HepG2 (cell line): ENCODE data around the gene KDM2B. TPM values are rescaled to one million over a fixed set of nuclear protein-coding genes. Genes with fewer than 3 reads are reported as not detected.
A peak's percentile ranks its signal among the peaks of the same experiment; 100 is the strongest.

Source experiments
- CBFB ChIP-seq: sonication (generic); formaldehyde crosslinking; IDR thresholded peaks from 2 replicates; pipeline ENCODE4 v1.4.0; 2020; ENCODE audit warnings: missing genetic modification reagents
- CEBPB ChIP-seq: IDR thresholded peaks from 2 replicates; pipeline ENCODE4 v1.6.1; 2011; ENCODE audit warnings: low read depth, low read length, improper control_type of control experiment, borderline replicate concordance
- CREBL2 ChIP-seq: sonication (generic); formaldehyde crosslinking; IDR thresholded peaks from 2 replicates; pipeline ENCODE4 v1.8.1; 2023; ENCODE audit warnings: missing genetic modification reagents, mild to moderate bottlenecking, borderline replicate concordance
- DZIP1 ChIP-seq: sonication (generic); formaldehyde crosslinking; IDR thresholded peaks from 2 replicates; pipeline ENCODE4 v1.5.0; 2020; ENCODE audit warnings: mild to moderate bottlenecking, missing genetic modification reagents
- JDP2 ChIP-seq: sonication (generic); formaldehyde crosslinking; IDR thresholded peaks from 2 replicates; pipeline ENCODE4 v1.8.1; 2022; ENCODE audit warnings: missing genetic modification reagents, borderline replicate concordance
- KLF6 ChIP-seq: IDR thresholded peaks from 2 replicates; pipeline ENCODE4 v1.8.0; 2016; ENCODE audit warnings: missing biosample characterization, missing genetic modification reagents
- LBX2 ChIP-seq: sonication (generic); formaldehyde crosslinking; IDR thresholded peaks from 2 replicates; pipeline ENCODE4 v1.5.0; 2020; ENCODE audit warnings: missing genetic modification reagents, mild to moderate bottlenecking, borderline replicate concordance
- LCORL ChIP-seq, 2 experiments: fragments of 450-650 bp in 1 of 2; sonication (generic) in 1 of 2; formaldehyde crosslinking in 1 of 2; IDR thresholded peaks; 2 replicates each; pipeline versions ENCODE4 v1.5.0 to v1.6.1; 2017 to 2020; ENCODE audit warnings: antibody characterized with exemption in 1 of 2, missing genetic modification reagents in 1 of 2
- MAZ ChIP-seq, 2 experiments: sonication (generic) in 1 of 2; formaldehyde crosslinking in 1 of 2; IDR thresholded peaks; 2 replicates each; pipeline versions ENCODE4 v1.5.0 to v1.6.1; 2012 to 2020; ENCODE audit warnings: low read depth in 2 of 2, mild to moderate bottlenecking in 2 of 2, borderline replicate concordance in 1 of 2, improper control_type of control experiment in 1 of 2, low read length in 1 of 2, missing genetic modification reagents in 1 of 2, moderate library complexity in 1 of 2
- NRL ChIP-seq: sonication (generic); formaldehyde crosslinking; IDR thresholded peaks from 2 replicates; pipeline ENCODE4 v1.5.0; 2020; ENCODE audit warnings: missing genetic modification reagents, mild to moderate bottlenecking, moderate library complexity, borderline replicate concordance
- POLR2A ChIP-seq, 2 experiments: IDR thresholded peaks; 2 replicates each; pipeline ENCODE4 v1.6.1; 2011; ENCODE audit warnings: low read depth in 2 of 2, low read length in 2 of 2, mild to moderate bottlenecking in 1 of 2, moderate library complexity in 1 of 2; ENCODE audit not compliant: insufficient read depth in 1 of 2
- RORA ChIP-seq: sonication (generic); formaldehyde crosslinking; IDR thresholded peaks from 2 replicates; pipeline ENCODE4 v1.5.0; 2020; ENCODE audit warnings: mild to moderate bottlenecking, missing genetic modification reagents, moderate library complexity
- SP1 ChIP-seq, 2 experiments: fragments of 450-650 bp in 1 of 2; sonication (generic) in 1 of 2; formaldehyde crosslinking in 1 of 2; IDR thresholded peaks; 2 replicates each; pipeline versions ENCODE4 v1.4.0 to v1.6.1; 2016 to 2020; ENCODE audit warnings: missing genetic modification reagents in 1 of 2
- ZBTB10 ChIP-seq: sonication (generic); formaldehyde crosslinking; IDR thresholded peaks from 2 replicates; pipeline ENCODE4 v1.4.0; 2020; ENCODE audit warnings: missing genetic modification reagents, borderline replicate concordance
- ZFP90 ChIP-seq: sonication (generic); formaldehyde crosslinking; IDR thresholded peaks from 2 replicates; pipeline ENCODE4 v1.8.0; 2022; ENCODE audit warnings: missing genetic modification reagents, mild to moderate bottlenecking, inconsistent platforms, borderline replicate concordance
- ZNF12 ChIP-seq: sonication (generic); formaldehyde crosslinking; IDR thresholded peaks from 2 replicates; pipeline ENCODE4 v1.5.0; 2020; ENCODE audit warnings: missing genetic modification reagents
- ZNF207 ChIP-seq: fragments of 450-650 bp; IDR thresholded peaks from 2 replicates; pipeline ENCODE4 v1.6.1; 2016; ENCODE audit warnings: antibody characterized with exemption, borderline replicate concordance
- ZNF496 ChIP-seq: sonication (generic); formaldehyde crosslinking; IDR thresholded peaks from 2 replicates; pipeline ENCODE4 v1.8.1; 2023; ENCODE audit warnings: mild to moderate bottlenecking, moderate library complexity, missing genetic modification reagents; ENCODE audit not compliant: insufficient replicate concordance
- ZNF549 ChIP-seq: sonication (generic); formaldehyde crosslinking; IDR thresholded peaks from 2 replicates; pipeline ENCODE4 v1.5.0; 2020; ENCODE audit warnings: missing genetic modification reagents
- polyA plus RNA-seq, 8 experiments: library from polyadenylated mRNA; depleted of rRNA in 3 of 8; stranded (reverse) in 7 of 8; unstranded in 1 of 8; fragments of >200 nt; fragmentation: Illumina TruSeq in 4 of 8; extraction: Trizol in 4 of 8; gene quantifications; 2 replicates each; pipeline versions ENCODE4 v1.2.1 to v1.2.3, GENCODE V29; 2011 to 2016; ENCODE audit warnings: low read depth in 4 of 8, missing spikeins in 1 of 8, mixed read lengths in 1 of 8; ENCODE audit not compliant: insufficient read depth in 1 of 8
- total RNA-seq, 5 experiments: library from RNA; depleted of rRNA; stranded (reverse); fragments of >200 nt; fragmentation: Illumina TruSeq; extraction: Trizol; gene quantifications; 2 replicates each; pipeline ENCODE4 v1.2.3, GENCODE V29; 2016; ENCODE audit warnings: low read depth in 1 of 5
- TF ChIP-seq, protein P1 (sequence below): sonication (generic); formaldehyde crosslinking; IDR thresholded peaks from 2 replicates; pipeline ENCODE4 v1.5.0; 2020; ENCODE audit warnings: missing genetic modification reagents

Gene KDM2B
- total and polyA plus RNA-seq, 2 of the 13 experiments (the other 11 are each of a cell fraction or from before 2014, with no cell fraction given) = 17.5 to 26.1 TPM

- TF ChIP-seq LBX2 (CRISPR knock-in tag) (no peak), ZFP90 (CRISPR knock-in tag) (no peak), RORA (CRISPR knock-in tag) (no peak), SP1 (IDR thresholded peaks at IDR 0.05) (no peak), SP1 (CRISPR knock-in tag; IDR thresholded peaks at IDR 0.05) (no peak), POLR2A (IDR thresholded peaks at IDR 0.05; ENCODE audit: insufficient read depth in 1 of 2, low read depth in 2 of 2, low read length in 2 of 2) (peak in 1 of 2 experiments; percentile 57; a peak in 2 of 4 replicates), JDP2 (CRISPR knock-in tag) (no peak), LCORL (IDR thresholded peaks at IDR 0.05) (no peak), LCORL (CRISPR knock-in tag; IDR thresholded peaks at IDR 0.05) (no peak; the same call in 1 of the 2 replicates), ZNF12 (no peak), ZNF207 (no peak), DZIP1 (CRISPR knock-in tag) (peak; percentile 55; the same call in 1 of the 2 replicates), MAZ (IDR thresholded peaks at IDR 0.05; ENCODE audit: borderline replicate concordance, low read depth, low read length) (no peak), MAZ (CRISPR knock-in tag; IDR thresholded peaks at IDR 0.05; ENCODE audit: low read depth) (no peak), ZNF496 (no peak), KLF6 (CRISPR knock-in tag) (no peak), ZBTB10 (CRISPR knock-in tag) (0 out of 2 replicates have a peak, but pooled peaks have one; percentile 53), CREBL2 (CRISPR knock-in tag) (no peak), CBFB (CRISPR knock-in tag) (no peak), NRL (no peak), ZNF549 (CRISPR knock-in tag) (no peak), CEBPB (no peak)
- TF ChIP-seq, protein P1, sequence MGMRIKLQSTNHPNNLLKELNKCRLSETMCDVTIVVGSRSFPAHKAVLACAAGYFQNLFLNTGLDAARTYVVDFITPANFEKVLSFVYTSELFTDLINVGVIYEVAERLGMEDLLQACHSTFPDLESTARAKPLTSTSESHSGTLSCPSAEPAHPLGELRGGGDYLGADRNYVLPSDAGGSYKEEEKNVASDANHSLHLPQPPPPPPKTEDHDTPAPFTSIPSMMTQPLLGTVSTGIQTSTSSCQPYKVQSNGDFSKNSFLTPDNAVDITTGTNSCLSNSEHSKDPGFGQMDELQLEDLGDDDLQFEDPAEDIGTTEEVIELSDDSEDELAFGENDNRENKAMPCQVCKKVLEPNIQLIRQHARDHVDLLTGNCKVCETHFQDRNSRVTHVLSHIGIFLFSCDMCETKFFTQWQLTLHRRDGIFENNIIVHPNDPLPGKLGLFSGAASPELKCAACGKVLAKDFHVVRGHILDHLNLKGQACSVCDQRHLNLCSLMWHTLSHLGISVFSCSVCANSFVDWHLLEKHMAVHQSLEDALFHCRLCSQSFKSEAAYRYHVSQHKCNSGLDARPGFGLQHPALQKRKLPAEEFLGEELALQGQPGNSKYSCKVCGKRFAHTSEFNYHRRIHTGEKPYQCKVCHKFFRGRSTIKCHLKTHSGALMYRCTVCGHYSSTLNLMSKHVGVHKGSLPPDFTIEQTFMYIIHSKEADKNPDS (CRISPR knock-in tag) = no peak
Observed at GRCh38 chr12:121400332-121401139, 180.3 kb downstream of the KDM2B start (continued).
